GM18508 (cell line): ENCODE data around the gene EIF4G1.

Experiments used
- ATAC-seq: cut with Tn5 transposase; IDR thresholded peaks from one replicate; pipeline ENCODE4 v1.9.1; 2021; ENCODE audit warnings: moderate number of reproducible peaks; ENCODE audit not compliant: insufficient read depth, unreplicated experiment

Gene EIF4G1

GRCh38 chr3:184306341-184306972 lies 7.9 kb upstream of the EIF4G1 start:
- no peak for ATAC-seq

GRCh38 chr3:184307915-184308314 lies 6.5 kb upstream of the EIF4G1 start:
- no peak for ATAC-seq

- no peak for ATAC-seq
These were observed 5.7 kb upstream of the EIF4G1 start for GRCh38 chr3:184308744-184309143.

- ATAC-seq = no peak
These were observed 2.8 kb upstream of the EIF4G1 start for GRCh38 chr3:184311633-184312032.

- ATAC-seq = peak; percentile 12
These were observed 515 bp downstream of the EIF4G1 start for GRCh38 chr3:184314700-184315542.

GRCh38 chr3:184315543-184315867 lies 1.1 kb downstream of the EIF4G1 start:
- peak; percentile 5 for ATAC-seq

GRCh38 chr3:184315871-184316661 lies 1.7 kb downstream of the EIF4G1 start:
- no peak for ATAC-seq

- ATAC-seq = no peak
These were observed 2.4 kb downstream of the EIF4G1 start for GRCh38 chr3:184316792-184317191.

- no peak for ATAC-seq
These were observed 2.8 kb downstream of the EIF4G1 start for GRCh38 chr3:184317201-184317600.

- ATAC-seq = no peak
These were observed 5.7 kb downstream of the EIF4G1 start for GRCh38 chr3:184320104-184320445.

DNA sequence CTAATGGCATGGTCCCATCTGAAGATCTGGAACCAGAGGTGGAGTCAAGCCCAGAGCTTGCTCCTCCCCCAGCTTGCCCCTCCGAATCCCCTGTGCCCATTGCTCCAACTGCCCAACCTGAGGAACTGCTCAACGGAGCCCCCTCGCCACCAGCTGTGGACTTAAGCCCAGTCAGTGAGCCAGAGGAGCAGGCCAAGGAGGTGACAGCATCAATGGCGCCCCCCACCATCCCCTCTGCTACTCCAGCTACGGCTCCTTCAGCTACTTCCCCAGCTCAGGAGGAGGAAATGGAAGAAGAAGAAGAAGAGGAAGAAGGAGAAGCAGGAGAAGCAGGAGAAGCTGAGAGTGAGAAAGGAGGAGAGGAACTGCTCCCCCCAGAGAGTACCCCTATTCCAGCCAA lies 7.3 kb downstream of the EIF4G1 start:
- ATAC-seq = no peak

- ATAC-seq = no peak
These were observed 8.5 kb downstream of the EIF4G1 start for GRCh38 chr3:184322731-184323487.

DNA sequence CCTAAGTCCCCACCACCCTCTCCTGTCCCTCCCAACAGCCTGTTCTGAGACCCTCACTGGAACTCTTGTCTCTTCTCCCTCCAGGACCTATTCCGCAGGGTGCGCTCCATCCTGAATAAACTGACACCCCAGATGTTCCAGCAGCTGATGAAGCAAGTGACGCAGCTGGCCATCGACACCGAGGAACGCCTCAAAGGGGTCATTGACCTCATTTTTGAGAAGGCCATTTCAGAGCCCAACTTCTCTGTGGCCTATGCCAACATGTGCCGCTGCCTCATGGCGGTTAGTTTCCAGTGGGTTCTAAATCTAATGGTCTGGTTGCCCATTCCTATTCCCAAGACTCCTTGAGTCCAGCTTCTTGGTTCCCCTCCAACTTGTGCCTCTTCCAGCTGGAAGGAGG lies 9.3 kb downstream of the EIF4G1 start:
- ATAC-seq = no peak

- ATAC-seq = no peak
These were observed 10.9 kb downstream of the EIF4G1 start for GRCh38 chr3:184325269-184325668.

- ATAC-seq = no peak
These were observed 11.4 kb downstream of the EIF4G1 start for GRCh38 chr3:184325715-184326369.

DNA sequence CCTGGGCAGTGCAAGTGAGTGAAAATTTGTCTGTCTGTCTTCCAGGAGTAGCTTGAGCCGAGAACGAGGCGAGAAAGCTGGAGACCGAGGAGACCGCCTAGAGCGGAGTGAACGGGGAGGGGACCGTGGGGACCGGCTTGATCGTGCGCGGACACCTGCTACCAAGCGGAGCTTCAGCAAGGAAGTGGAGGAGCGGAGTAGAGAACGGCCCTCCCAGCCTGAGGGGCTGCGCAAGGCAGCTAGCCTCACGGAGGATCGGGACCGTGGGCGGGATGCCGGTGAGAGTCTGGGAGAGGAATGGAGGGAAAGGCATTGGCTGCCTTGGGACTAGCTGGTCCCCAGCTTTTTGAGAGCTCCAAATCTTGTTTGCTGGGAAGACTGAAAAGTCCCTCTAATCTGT lies 12.8 kb downstream of the EIF4G1 start:
- no peak for ATAC-seq

DNA sequence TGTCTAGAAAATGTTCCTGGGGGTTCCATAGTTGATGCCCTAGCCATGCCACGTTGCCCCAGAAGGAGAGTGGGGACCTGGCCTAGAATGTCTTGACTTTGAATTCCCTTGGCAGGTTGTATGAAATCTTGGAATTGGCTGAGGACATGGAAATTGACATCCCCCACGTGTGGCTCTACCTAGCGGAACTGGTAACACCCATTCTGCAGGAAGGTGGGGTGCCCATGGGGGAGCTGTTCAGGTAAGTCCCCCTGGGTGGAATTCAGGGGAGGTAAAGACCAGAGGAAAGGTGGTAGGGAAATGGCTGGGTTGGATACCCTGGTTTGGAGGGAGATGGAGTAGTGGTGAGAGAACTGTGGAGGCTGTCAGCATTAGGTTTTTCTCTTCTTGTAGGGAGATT lies 14.1 kb downstream of the EIF4G1 start:
- ATAC-seq = no peak

GRCh38 chr3:184332370-184333090 lies 18.1 kb downstream of the EIF4G1 start:
- ATAC-seq = no peak

GRCh38 chr3:184333190-184333589 lies 18.8 kb downstream of the EIF4G1 start:
- ATAC-seq = no peak
